ENCODE measurements around the gene RNF123.

The RNF123 gene

DNA sequence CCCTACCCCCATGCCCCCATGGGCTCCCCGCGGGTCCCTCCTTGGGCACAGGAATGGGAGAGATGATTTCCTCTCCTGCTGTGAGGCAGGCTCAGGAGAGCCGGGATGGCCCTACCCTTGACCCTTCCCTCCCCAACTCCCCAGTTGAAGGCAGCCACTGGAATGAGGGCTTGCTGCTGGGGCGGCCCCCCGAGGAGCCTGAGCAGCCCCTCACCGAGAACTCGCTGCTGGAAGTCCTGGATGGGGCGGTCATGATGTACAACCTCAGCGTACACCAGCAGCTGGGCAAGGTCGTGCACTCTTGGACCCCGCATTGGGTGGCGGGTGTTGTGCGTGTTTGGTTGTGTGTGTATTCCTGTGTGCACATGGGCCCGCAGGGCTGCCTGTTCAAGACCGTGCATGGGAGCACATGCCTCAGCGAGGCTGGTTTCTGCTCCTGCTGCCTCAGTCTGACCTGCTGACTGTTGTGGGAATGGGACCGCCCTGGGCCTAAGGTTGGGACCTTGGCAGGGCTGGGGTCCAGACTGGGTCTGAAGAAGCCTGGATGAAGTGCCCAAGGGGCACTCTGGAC is 16.1 kb downstream of the RNF123 start:
- DNase-seq: no peak

DNA sequence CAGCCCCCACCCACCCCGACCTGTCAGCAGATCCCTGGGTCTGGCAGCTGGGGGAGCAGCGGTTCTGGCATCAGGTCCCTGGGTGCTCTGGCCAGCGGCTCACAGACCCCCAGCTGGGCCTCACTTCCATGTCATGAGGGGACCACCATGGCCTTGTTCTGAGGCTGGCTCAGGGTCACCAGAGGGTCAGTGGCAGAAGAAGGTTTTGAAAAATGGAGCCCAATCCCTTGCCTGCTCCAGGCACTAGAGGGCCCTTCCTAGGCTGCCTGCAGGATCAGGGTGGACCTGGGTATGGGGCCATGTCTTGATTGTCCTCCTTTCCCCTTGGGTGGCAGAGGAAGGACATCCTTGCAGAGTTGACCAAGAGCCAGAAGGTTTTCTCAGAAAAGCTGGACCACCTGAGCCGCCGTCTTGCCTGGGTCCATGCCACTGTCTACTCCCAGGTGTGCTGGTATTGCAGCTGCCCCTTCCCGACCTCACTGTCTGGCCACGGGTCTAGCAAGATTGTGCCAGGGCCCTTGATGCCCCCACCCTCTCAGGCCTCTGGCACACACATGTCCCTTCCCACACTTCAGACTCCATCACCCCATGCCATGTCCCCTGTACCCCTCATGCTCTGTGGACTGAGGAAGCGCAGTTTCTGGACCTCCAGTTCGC is 17.2 kb downstream of the RNF123 start:
- no peak for DNase-seq

DNA sequence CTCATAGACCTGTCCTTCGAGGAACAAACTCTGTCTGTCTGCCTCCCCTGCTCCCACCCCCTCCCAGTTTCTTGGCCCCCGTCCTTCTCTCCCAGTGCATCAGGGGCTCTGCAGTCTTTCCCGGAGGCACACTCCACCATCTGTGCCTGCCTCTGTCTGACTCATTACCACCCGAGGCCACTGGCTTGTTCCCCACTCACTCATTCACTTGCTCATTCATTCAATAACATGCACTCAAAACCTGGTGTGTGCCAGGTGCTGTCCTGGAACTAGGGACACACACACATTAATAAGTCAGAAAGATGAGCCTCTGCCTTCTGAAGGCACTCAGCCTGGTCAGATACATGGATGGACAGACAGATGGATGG is 17.7 kb downstream of the RNF123 start:
- DNase-seq: no peak

DNA sequence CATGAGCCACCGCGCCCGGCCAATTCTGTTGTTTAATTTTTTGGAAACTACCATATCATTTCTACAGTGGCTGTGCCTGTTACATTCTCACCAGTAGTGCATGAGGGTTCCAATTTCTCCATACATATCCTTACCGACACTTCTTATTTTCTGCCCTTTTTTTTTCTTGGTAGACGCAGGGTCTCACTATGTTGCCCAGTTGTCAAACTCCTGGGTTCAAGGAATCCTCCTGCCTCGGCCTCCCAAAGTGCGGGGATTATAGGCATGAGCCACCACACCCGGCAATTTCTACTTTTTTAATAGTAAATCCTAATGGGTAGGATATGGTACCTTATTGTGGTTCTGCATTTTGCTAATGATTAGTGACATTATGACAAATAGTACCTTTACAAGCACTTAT is 20.5 kb downstream of the RNF123 start:
- DNase-seq: no peak

- no peak for DNase-seq
Measured at GRCh38 chr3:49711489-49711888, 22.1 kb downstream of the RNF123 start.

DNA sequence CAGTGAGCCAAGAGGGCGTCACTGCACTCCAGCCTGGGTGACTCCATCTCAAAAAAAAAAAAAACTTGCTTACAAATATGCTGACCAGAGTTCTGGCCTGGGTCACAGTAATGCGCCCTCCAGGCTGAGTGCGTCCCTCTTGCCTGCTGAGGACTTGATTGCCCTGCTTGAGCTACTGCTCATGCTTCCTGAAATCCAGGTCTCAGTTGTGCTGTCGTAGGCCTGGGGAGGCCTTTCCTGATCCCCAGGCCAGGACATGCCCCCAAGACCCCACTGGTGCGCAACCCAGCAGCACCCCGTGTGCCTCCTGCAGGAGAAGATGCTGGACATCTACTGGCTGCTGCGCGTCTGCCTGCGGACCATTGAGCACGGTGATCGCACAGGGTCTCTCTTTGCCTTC is 22.8 kb downstream of the RNF123 start:
- no peak for DNase-seq

DNA sequence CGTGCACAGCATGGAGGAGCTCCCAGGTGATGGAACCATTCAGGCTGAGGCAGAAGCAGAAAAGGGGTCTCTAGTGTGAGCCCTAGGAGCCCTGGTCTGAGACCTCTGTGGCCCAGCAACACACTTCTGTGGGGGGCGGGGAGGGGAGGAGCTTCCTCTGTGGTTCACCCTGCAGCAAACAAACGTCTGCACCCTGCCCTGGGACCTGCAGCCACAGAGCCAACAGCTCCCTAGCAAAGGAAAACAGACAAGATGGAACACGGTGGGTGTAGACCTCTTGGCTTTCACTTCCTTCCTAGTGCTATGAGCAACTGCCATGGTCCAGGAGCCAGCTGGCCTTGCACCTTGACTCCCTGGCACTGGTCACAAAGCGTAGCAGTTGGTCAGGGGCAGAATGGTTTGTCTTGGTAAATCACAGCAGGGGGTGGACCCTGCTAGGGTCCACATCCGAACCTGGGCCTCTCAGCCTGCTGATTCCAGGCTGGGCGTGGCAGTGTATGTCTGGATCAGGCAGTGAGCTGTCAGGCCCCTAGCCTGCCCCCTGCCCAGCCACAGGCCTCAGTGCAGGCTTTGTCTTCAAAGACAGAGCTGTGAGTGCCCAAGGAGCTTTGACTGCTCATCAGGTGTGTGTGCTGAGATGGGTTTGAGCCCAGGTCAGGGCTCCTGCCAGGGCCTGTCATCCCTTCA is 23.4 kb downstream of the RNF123 start:
- DNase-seq: no peak

DNA sequence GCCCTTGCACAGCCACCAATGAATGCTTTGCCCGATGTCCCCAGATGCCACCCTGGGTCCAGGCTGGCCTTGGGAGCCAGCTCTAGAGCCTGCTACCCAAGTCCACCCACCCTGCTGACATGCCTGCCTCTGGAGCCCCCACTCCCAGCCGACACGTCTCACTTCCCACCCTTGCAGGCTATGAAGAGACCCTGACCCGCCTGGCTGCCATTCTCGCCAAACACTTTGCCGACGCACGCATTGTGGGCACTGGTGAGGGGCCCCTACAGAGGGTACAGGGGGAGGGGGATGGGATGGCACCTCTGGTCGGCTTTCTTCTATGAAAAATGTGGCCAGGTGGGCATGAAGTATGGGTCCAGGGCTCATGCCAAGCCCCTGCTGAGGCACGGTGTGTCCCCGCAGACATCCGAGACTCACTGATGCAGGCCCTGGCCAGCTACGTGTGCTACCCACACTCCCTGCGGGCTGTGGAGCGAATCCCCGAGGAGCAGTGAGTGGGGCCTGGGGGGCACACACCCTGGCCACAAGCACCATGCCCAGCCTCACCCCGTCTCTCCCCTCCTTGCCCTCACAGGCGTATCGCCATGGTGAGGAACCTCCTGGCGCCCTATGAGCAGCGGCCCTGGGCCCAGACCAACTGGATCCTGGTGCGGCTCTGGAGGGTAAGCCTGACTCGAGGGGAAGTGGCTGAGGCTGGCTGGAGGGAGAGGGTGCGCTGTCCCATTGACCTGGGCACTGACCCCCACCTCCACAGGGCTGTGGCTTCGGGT is 24.2 kb downstream of the RNF123 start:
- no peak for DNase-seq

- DNase-seq: no peak
Measured at GRCh38 chr3:49714728-49715550, 25.6 kb downstream of the RNF123 start.

- no peak for DNase-seq
Measured at GRCh38 chr3:49715611-49716121, 26.3 kb downstream of the RNF123 start.

DNA sequence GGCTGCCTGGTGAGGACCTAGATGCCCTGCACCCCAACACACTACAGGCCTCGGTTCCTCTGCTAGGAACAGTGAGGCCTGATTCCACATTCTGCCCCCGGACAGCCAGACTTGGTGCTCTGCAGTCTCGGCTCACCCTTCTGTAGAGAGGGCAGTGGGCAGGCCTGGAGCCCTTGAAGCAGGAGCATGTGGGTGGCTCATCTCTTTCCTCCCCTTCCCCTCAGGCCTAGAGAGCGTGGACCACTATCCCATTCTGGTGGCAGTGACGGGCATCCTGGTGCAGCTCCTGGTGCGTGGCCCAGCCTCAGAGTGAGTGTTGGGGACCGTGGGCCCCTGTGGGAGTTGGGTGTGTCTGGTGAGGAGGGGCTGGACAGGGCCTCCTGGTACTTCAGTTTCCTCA is 26.8 kb downstream of the RNF123 start:
- no peak for DNase-seq

GRCh38 chr3:49716691-49717210 is 27.4 kb downstream of the RNF123 start:
- DNase-seq: no peak

DNA sequence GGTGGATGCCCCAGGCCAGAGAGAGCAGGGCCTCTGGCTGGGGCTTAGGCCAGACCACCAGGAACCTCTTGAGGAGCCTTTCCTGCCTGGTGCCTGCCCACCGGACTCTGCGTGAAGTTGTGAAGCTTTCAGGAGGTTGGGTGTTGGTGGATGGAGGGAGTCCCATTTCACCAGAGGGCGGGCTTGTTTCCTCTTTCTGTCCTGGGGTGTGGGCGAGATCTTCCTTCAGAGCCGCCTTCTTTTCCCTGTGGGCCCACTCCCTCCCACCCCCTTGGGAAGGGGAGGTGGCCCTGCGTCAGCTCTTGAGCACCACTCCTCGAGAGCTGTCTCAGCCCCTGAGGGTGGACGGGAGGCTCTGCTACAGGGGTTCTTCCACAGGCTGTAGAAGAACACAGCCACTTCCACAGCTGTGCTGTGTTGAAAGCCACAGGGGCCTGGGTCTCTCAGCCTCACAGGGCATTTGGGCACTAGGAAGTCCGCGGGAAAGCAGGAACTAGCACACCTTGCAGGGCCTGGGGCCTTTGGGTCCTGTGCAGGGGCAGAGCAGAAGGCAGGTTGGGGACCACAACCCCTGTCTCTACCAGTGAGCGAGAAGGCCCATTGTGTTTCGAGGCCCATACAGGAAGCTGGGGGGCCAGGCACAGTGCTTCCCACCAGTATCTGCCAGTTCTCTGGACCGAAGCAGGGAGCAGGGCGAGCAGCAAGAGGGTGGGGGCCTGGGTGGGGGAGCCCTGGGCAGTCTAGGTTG is 28.0 kb downstream of the RNF123 start:
- no peak for DNase-seq

- no peak for DNase-seq
Measured at GRCh38 chr3:49717959-49718857, 28.9 kb downstream of the RNF123 start.

DNA sequence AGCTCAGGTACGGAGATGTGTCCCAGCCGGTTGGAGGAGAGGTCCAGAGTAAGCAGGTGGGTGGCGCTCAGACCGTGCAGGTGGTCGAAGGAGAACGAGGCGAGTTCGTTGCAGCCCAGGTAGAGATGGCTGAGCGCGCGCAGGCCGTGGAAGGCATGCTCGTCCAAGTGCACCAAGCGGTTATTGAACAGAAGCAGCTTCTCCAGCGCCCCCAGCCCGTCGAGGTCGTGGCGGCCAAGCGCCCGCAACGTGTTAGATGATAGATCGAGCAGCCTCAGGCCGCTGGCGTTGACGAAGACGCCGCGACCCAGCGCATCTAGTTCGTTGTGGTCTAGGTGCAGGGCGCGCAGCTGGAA is 29.5 kb downstream of the RNF123 start:
- no peak for DNase-seq

DNA sequence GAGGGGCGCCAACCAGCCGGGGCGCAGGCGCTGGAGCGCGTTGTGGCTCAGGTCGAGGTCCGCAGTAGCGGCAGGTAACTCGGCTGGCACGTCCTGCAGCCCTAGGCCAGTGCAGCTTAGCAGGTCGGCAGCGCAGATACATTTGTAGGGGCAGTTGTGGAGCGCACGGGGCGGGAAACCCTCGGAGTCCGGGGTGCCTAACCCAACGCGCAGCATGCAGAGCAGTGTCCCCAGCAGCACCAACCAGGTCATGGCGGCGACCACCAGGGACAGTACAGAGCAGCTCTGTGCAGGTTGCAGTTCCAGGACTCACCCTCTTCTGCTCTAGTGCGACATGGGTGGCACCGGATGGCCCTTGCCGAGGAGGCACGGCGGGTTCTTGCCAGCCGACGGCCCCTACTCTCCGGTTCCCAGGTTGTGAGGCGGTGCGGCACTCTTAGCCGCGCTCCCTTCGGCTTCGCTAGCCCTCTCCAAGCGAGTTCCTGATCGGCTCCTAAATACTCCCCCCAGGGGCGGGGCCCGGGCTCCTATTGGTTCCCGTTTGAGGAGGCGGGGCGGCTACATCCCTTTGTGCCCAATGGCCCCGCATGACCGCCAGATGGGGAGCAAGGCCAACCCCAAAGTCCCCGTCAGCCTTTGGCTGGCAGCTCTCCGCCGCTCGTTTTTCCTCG is 30.0 kb downstream of the RNF123 start, which contains the start of gene AMIGO3:
Gene AMIGO3 (minus strand): TSS at position 471 of the 671 bp plus-strand sequence. CDS start 219 bp downstream, at position 252.
- DNase-seq: peak; percentile 96

- DNase-seq: no peak
Measured at GRCh38 chr3:49720855-49721595, 31.7 kb downstream of the RNF123 start.

DNA sequence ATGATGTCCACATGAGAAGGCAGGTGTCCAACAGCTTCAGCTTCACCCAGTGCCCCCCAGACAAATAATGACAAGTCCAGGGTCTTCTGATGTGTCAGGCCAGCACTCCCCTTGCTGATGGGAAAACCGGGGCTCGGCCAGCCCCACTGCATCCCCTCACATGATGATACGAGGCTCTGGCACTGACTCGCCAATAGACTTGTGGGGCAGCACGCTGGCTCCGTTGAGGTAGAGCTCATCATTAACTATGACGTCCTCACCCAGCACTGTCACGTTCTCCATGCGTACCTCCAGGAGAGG is 32.2 kb downstream of the RNF123 start:
- no peak for DNase-seq

Measured in NCI-H510A (cell line).